GM18505 (cell line): Measurements from ENCODE around the gene C11orf91.
"Not testable (repeated sequence)": the region's sequence is repeated elsewhere in the genome, so short reads cannot be mapped to it uniquely, and the experiment has no call there.

Source experiments
- ATAC-seq: cut with Tn5 transposase; IDR thresholded peaks from one replicate; pipeline ENCODE4 v1.9.1; 2021; ENCODE audit not compliant: unreplicated experiment
- POLR2A ChIP-seq: IDR thresholded peaks from 4 replicates; pipeline ENCODE4 v1.6.1; 2011; ENCODE audit warnings: borderline replicate concordance; ENCODE audit not compliant: insufficient read depth, insufficient read length; ENCODE audit errors: extremely low read depth

C11orf91 gene

DNA sequence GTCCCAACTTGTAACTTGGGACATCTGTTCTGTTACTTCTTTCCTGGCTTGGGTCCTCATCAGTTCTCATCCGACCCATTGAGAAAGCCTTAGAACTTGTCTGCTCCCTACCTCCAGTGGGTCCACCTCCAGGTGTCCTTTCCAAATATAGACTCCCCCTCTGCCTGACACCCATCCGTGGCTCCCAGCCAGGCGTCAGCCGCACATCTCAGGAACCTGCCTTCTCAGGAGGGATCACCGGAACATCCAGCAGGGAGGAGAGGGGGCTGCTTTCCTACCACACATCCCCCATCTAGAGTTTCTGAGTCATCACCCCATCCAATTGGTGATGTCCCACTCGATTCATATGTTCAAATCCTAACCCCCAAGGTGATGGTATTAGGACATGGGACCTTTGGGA, 36.5 kb downstream of the C11orf91 start:
- TF ChIP-seq POLR2A, result no peak
- ATAC-seq, result no peak

DNA sequence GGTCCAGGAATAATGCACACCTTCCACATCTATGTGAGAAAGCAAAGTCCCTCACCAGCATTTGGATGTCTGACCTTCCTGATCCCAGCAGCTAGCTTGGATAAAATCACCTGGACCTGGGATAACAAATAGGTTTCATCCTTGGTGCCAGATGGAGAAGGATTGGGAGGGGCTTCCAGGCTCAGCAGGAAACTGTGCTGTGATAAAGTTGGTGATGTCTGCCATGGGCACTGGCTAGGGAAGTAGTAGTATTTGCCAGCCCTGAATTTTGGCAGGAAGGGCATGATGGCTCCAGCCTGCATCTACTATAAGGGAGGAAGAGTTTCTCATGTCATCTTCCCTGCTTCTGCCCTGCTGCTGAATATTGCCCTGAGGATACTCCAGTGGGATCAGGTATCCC, 37.5 kb downstream of the C11orf91 start:
- ATAC-seq, result no peak
- TF ChIP-seq POLR2A, result no peak

DNA sequence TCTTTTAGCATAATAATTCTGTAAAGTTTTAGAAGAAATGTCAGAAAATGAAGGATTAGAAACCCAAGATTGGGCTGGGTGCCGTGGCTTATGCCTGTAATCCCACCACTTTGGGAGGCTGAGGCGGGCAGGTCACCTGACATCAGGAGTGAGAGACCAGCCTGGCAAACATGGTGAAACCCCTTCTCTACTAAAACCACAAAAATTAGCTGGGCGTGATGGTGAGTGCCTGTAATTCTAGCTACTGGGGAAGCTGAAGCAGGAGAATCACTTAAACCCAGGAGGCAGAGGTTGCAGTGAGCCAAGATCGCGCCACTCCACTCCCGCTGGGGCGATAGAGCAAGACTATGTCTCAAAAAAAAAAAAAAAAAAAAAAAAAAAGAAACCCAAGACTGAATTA, 39.1 kb downstream of the C11orf91 start:
- ATAC-seq, result not testable (repeated sequence)

DNA sequence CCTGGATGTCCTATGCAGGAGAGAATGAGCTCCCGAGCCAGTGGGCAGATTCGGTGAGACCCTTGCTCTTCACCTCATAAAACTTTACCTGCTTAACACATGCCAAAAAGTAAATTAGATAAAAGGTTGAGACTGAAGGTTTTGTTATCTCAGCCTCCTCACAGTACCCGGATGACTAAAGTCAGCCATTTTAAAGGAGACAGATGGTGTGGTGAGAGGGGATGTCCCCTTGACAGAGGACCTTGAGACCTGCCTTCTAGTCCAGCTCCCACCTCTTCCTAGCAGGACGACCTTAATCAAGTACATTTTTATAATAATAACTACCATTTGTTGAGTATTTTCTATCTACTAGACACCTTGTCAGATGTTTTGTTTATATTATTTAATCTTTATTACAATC, 39.7 kb downstream of the C11orf91 start:
- TF ChIP-seq POLR2A, result no peak
- no peak for ATAC-seq

DNA sequence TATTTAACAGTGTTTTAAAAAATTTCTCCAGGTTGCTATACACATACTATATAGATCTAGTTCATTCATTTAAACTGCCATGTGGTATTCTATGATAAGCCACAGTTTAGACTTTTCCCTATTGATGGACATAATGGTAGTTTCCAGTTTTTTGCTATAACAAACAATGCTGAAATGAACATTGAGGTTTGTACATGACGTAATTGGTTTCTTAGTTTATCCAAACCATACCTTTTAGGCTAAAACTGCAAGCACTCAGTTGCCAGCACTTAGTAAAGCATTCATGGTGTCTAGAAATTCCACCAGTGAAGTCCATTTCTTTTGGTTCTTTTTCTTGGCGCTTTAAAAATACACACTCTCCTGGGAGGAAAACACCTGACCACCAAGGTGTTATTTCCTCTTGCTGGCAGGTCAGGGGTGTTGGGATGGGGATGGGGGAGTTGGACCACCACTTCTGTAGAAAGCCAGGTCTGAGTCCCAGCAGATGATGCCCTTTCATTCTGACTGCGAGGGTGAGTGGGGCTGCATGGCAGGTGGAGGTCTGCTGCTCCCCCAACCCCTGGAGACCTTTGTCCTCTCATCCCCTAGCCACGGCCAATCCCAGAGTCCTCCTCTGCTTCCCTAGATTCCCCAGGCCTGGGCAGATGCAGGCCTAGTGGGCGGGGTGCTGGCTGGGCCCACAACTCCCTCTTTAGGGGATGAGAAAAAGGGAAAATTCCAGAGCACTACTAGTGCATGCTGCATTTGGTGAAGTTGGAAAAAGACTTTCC, 41.1 kb downstream of the C11orf91 start:
- no peak for TF ChIP-seq POLR2A
- no peak for ATAC-seq

DNA sequence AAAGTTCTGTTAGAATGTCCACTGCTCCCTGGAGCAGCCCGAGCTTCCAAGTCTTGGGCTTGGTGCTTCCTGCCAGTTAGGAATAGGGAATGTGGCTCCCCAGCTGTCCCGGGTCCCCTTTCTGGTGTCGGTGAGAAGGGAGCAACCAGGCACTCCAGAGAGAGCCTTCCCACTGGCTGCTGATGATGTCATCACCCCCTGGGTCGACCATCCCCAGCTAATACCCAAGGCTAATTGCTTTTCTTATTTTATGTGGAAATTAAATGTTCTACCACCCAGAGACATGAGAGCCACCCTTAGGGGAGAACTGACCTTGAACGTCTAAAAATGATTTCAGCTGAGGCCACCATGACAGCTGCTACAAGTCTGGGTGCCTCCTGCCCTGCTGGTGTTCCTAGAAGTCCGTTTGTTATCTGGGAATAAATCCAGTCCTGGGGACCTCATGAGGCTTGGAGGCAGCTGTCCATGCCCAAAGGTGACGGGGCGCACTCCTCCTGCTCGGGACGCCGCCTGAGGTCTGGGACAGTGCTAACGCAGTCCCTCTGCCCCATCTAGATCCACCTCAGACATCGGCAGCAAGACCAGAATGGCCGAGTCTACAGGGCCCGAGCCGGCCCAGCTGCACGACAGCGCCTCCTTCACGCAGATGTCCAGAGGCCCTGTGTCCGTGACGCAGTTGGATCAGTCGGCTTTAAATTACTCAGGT, 42.3 kb downstream of the C11orf91 start:
- no peak for ATAC-seq
- no peak for TF ChIP-seq POLR2A

DNA sequence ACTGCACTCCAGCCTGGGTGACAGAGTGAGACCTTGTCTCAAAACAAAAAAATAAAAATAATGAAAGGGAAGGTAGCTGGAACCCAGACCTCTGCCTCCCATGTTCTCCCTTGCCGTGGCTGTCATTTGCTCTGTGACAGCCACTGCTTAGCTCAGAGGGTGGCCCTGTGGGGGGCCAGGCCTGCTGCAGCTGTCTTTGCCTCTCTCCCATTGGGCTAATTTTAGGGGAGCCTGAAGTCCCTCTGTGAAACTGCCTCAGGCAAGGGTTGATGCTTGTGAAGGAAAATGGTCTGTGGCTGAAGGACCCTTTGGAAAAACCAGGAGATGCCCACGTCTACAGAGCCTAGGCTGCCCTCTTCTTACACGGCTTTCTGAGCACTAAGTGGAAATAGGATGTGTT, 42.9 kb downstream of the C11orf91 start:
- no peak for TF ChIP-seq POLR2A
- ATAC-seq, result no peak

DNA sequence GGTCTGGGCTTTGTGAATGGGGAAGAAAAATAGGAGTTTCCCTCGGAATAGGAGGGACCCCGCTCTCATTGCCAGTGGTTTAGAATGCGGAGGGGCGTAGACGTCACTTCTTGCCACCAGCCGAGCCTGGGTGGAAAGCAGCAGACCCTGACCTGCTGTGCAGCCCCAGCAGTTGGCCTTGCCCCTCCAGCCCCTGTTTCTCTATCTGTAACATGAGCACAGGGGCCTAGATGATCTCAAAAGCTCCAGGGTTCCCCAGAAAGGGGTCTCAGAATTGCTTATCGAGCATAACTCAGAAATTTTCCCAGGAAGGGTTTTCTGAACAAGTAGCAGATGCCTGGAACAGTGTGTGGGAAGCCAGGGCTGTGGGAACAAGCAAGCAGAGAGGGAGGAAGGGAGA, 43.9 kb downstream of the C11orf91 start:
- no peak for ATAC-seq
- TF ChIP-seq POLR2A, result no peak

DNA sequence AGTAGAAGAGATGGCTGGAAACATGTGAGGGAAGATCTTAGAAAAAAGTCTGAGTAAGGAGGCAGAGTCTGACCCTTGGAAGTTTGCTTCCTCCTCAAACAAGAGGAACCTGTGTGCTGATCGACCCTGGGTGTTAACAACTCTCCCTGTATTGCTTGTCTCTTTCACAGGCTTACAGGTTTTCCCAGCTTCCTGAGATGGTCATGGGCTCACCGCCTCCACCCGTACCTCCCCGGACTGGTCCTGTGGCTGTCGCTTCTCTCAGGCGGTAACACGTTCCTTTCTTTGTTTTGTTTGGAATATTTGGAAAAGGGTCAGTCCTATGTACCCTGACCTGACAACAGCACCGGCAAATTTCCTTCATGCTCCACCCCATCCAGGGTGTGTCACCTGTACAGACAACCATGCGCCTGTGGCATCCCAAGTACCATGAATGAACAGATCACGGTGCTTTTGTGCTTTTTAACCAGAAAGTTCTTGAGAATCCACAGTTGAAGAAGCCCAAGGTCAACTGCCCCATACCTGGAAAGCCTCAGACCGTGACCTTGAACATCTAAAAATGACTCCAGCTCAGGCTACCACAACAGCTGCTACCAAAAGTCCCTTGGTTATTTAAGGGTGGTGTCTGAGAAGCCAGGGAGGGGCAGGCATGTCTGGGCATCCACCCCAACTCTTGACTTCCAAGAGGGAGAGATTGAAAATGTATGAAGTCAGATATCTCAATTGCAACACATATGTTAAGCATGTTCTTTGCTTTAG, 44.6 kb downstream of the C11orf91 start:
- no peak for TF ChIP-seq POLR2A
- peak; percentile 56 for ATAC-seq

DNA sequence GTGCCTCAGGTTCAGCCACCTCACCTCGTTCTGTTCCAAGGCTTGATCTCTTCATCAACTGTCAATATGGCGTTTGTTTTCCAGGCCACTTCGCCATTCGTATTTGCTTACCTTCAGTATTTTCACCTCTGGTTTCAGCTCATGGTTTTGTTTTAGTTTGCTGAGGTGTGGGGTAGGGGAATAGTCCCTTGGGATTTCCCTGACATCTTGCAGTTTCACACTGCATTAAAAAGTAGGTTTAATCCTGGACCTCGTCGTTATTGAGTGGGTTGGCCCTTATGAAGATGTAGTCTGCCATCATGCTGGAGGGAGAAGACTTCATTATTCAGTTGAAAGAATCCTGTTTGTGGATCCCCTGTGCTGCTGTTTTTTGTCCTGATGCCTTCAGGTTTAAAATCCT, 46.0 kb downstream of the C11orf91 start:
- ATAC-seq, result no peak
- no peak for TF ChIP-seq POLR2A

DNA sequence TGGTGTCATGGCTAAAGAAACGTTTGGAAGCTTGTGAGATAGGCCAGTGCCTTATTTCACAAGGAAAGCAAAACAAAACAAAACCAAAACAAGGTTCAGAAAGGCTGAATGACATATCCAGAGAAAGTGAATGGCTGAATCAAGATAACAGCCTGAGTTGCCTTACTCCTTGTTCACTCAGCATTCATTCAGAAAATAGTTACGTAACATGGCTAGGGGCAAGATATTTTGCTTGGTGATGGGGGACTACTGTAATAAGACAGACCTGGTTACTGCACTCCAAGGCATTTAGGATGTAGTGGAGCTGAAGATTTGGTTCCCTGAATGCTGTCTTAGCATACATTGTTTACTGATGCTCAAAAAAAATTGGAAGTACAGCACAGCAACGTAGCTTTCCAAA, 47.7 kb downstream of the C11orf91 start:
- ATAC-seq, result no peak
- no peak for TF ChIP-seq POLR2A

DNA sequence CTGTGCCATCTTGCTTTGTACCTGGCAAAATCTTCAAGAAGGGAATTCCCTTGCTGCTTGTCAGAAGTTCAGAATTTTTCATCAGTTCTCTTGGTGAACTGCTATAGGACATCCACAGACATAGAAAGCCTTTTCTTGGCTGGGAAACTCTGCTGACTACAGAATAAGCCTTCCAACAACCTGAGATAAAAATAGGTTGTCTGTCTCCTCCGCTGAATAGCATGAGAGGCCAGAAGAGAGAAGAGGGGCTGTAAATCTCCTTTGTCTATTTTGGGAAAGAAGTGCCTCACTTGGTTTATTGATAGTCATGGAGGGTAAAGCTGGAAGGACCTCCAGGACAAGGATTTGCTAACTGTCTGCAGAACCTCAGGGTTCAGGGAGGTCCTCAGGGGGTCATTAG, 48.2 kb downstream of the C11orf91 start:
- no peak for ATAC-seq
- no peak for TF ChIP-seq POLR2A

DNA sequence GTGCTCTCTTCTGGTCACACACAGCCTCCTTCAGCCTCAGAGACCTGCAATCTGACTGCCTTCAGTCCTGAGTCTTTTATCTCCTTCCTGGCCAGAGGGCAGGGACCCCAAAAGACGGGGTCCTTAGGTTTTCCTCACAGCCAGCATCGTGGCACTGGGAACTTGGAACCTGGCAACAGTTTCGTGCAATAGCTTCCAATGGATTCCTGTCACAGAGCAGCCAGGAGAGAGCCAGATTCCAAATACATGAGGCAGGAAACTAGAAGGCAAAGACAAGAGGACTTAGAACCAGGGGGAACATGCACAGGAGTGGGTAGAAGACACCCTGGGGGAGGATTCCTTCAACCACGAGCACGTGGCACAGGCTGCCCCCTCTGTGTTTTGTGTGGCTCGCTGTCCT, 48.6 kb downstream of the C11orf91 start:
- no peak for TF ChIP-seq POLR2A
- no peak for ATAC-seq

DNA sequence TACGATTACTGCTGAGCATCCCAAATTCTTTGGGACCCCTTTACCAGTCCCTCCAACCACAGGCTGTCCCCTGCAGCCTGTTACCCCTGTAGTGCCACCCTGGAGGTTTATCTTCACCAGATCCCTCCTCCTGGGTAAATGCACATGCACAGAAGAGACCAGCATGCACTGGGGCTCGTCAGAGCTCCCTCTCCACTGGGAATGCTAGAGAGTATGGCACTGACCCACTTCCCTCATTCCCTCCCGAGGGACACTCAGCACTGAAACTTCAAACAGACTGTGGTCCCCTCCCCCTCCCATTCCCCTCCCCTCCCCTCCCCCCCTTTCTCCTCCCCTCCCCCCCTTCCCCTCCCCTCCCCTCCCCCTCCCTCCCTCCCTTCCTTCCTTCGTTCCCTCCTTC, 49.1 kb downstream of the C11orf91 start:
- no peak for ATAC-seq
- TF ChIP-seq POLR2A, result no peak
